ENCODE results near the gene SMARCA4. TPM values are rescaled to one million over a fixed set of nuclear protein-coding genes. Genes with fewer than 3 reads are reported as not detected.
A peak's percentile ranks its signal among the peaks of the same experiment; 100 is the strongest.

The SMARCA4 gene
- polyA plus RNA-seq, 6 donors from 2014 or later, result 4.1 to 21.9 (median 7.2) TPM

GRCh38 chr19:11025997-11026396 lies 65.2 kb downstream of the SMARCA4 start:
- no peak overlapping the region for H3K4me3 Mint-ChIP-seq
- DNase-seq (no peak), ATAC-seq (ENCODE audit: low read depth in 2 of 2) (no peak)
- no peaks in the 10 kb centered on the region for H3K27me3 Mint-ChIP-seq
- no peaks in the 10 kb centered on the region for H3K4me1 Mint-ChIP-seq
- no peaks in the 10 kb centered on the region for H3K9me3 Mint-ChIP-seq
- peaks cover 13 to 20% of the 10 kb centered on the region in 2 donors for H3K36me3 Mint-ChIP-seq
- H3K27ac Mint-ChIP-seq, result no peak overlapping the region

- Mint-ChIP-seq H3K9me3 (no peaks in the 10 kb centered on the region), H3K36me3 (peaks cover 21 to 28% of the 10 kb centered on the region in 2 donors), H3K27ac (no peak overlapping the region), H3K27me3 (no peaks in the 10 kb centered on the region), H3K4me1 (no peaks in the 10 kb centered on the region), H3K4me3 (no peak overlapping the region)
- ATAC-seq (ENCODE audit: low read depth in 2 of 2), result no peak
- no peak for DNase-seq
Observed at GRCh38 chr19:11027381-11027780, 66.6 kb downstream of the SMARCA4 start.

- no peak for ATAC-seq (ENCODE audit: low read depth in 2 of 2)
- no peaks in the 10 kb centered on the region for H3K9me3 Mint-ChIP-seq
- H3K36me3 Mint-ChIP-seq, result peaks cover 18 to 28% of the 10 kb centered on the region in 2 donors
- no peaks in the 10 kb centered on the region for H3K4me1 Mint-ChIP-seq
- H3K27ac Mint-ChIP-seq, result no peak overlapping the region
- H3K4me3 Mint-ChIP-seq, result no peak overlapping the region
- no peaks in the 10 kb centered on the region for H3K27me3 Mint-ChIP-seq
- DNase-seq, result no peak
Observed at GRCh38 chr19:11028146-11028545, 67.3 kb downstream of the SMARCA4 start.

DNA sequence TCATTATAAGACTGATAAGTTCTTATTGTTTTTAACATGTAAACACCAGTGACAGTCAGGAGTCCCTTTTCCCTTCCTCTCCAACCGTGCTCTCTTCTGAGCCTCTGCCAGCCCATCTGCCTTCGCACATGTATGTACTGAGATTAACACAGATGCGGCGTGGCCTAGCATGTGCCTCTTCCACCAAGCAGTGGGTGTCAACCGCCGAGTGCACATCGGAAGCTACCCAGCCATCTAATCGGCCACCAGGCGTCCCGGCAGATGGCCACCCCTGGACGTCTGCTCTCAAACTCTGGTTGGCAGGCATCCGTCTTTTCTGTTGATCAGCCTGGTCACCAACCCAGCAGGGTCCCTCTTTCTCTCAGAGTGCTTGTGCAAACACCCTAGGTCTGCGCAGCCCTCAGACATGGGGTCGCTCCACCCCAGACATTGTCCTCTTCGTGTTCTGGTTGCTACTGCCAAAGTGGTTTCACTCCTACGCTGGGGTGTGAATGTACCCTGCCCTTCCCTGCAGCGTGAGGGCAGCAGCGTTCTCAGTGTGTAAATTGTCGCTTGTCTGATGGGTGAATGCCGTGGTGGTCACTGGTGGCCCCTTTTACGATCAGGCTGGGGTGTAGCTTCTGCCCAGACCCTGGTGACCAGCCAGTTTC lies 70.7 kb downstream of the SMARCA4 start:
- H3K27ac Mint-ChIP-seq, result peak overlapping the region in 2 of 6 donors; percentile 33 to 74
- DNase-seq, result no peak
- H3K36me3 Mint-ChIP-seq, result peaks cover 31 to 37% of the 10 kb centered on the region in 2 donors
- peaks cover 14 to 19% (median 17%) of the 10 kb centered on the region in 3 donors for H3K4me1 Mint-ChIP-seq
- peaks cover 0 to 4% (median 0%) of the 10 kb centered on the region in 3 donors for H3K27me3 Mint-ChIP-seq
- no peak for ATAC-seq (ENCODE audit: low read depth in 2 of 2)
- H3K9me3 Mint-ChIP-seq, result no peaks in the 10 kb centered on the region
- no peak overlapping the region for H3K4me3 Mint-ChIP-seq

GRCh38 chr19:11033251-11033650 lies 72.4 kb downstream of the SMARCA4 start:
- Mint-ChIP-seq H3K4me3 (no peak overlapping the region), H3K9me3 (no peaks in the 10 kb centered on the region), H3K4me1 (peaks cover 16 to 30% (median 23%) of the 10 kb centered on the region in 3 donors), H3K36me3 (peaks cover 39 to 51% of the 10 kb centered on the region in 2 donors), H3K27ac (peak overlapping the region in 1 of 6 donors; percentile 60), H3K27me3 (peaks cover 3 to 9% (median 6%) of the 10 kb centered on the region in 3 donors)
- DNase-seq (no peak), ATAC-seq (ENCODE audit: low read depth in 2 of 2) (no peak)

DNA sequence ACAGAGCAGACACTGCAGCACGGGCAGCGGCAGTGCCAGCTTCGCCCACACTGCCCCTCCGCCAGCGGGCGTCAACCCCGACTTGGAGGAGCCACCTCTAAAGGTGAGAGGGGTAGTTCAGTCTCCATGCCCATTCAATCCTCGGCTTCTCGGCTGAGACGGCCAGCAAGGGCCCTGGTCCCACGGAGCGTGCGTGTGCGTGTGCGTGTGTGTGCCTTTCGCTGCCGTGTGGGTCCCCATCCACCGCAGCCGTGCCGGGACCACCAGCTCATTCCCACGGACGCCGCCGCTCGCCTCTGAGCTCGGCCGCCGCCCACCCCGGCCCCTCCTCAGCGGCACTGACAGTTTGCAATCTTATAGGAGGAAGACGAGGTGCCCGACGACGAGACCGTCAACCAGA lies 72.9 kb downstream of the SMARCA4 start:
- H3K27ac Mint-ChIP-seq, result peak overlapping the region in 1 of 6 donors; percentile 60
- peaks cover 7 to 14% (median 11%) of the 10 kb centered on the region in 3 donors for H3K27me3 Mint-ChIP-seq
- H3K9me3 Mint-ChIP-seq, result no peaks in the 10 kb centered on the region
- no peak overlapping the region for H3K4me3 Mint-ChIP-seq
- no peak for DNase-seq
- peaks cover 44 to 56% of the 10 kb centered on the region in 2 donors for H3K36me3 Mint-ChIP-seq
- no peak for ATAC-seq (ENCODE audit: low read depth in 2 of 2)
- peaks cover 19 to 34% (median 23%) of the 10 kb centered on the region in 3 donors for H3K4me1 Mint-ChIP-seq

- Mint-ChIP-seq H3K36me3 (peaks cover 49 to 58% of the 10 kb centered on the region in 2 donors), H3K9me3 (no peaks in the 10 kb centered on the region), H3K27me3 (peaks cover 7 to 15% (median 11%) of the 10 kb centered on the region in 3 donors), H3K4me1 (peaks cover 19 to 34% (median 23%) of the 10 kb centered on the region in 3 donors), H3K4me3 (no peak overlapping the region), H3K27ac (no peak overlapping the region)
- DNase-seq, result no peak
- ATAC-seq (ENCODE audit: low read depth in 2 of 2), result no peak
Observed at GRCh38 chr19:11034449-11035213, 73.8 kb downstream of the SMARCA4 start.

DNA sequence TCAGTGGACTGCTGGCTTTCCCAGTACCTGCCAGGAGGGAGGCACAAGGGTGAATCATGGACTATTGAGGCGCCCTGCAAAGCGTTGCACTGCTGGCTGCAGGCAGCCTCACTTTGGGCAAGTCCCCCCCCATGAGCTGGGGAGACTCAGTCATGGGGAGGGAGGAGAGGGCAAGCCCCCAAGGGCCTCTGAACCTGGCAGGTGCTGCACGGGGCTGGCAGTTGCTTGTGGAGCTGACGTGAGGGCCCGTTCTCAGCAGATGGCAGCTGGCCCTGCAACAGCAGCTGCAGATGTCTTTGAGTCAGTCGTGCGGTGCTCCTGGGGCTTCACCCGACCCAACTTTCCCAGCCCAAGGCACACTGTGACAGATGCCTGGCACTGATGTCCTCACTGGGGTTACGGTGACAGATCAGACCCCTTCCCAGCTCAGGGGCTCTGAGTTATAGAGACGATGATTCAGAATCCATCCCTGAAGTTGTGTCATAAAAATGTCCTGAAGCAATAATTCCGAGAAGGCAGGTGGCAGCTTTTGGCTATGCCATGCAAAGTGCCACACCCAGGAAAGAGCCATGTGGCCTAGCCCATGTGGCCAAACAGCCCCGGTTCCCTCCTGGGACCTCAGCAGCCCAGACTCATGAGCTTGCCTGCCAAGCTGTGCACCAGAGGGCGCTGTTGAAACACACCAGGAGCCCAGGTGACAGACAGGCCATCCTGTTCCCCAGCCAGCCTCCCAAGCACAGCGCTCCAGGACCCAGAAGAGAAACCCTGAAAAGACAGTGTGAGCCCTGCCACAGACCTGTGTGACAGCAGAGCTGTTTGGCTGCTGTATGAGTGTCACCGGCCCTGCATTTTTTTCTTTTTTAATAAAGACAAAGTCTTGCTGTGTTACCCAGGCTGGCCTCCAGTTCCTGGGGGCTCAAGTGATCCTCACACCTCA lies 74.9 kb downstream of the SMARCA4 start:
- ATAC-seq (ENCODE audit: low read depth in 2 of 2) (peak; percentile 84 to 85), DNase-seq (peak; percentile 85)
- H3K27me3 Mint-ChIP-seq, result peaks cover 7 to 15% (median 11%) of the 10 kb centered on the region in 3 donors
- H3K9me3 Mint-ChIP-seq, result no peaks in the 10 kb centered on the region
- H3K36me3 Mint-ChIP-seq, result peaks cover 49 to 51% of the 10 kb centered on the region in 2 donors
- H3K4me1 Mint-ChIP-seq, result peaks cover 19 to 34% (median 23%) of the 10 kb centered on the region in 3 donors
- peak overlapping the region in 5 of 8 donors; percentile 28 to 76 (median 40) for H3K4me3 Mint-ChIP-seq
- H3K27ac Mint-ChIP-seq, result peak overlapping the region; percentile 60 to 92 (median 80)

DNA sequence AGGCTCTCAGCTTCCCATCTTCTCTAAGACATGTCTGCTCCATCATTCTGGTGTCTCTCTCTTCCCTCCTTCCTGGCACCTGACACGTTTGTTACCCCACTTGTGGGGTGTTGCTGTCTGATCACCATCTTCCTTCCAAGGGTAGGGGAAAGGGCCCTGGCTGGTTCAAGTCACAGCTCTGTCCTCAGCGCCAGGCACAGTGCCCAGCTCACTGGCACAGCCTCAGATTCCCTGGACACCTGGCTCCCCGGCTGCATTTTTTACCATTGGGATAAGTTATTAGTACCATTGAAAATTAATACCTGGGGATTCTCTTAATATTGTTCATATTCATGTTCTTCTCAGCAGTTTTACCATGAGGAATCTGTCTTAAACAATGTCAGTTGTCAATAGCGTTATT lies 77.7 kb downstream of the SMARCA4 start:
- ATAC-seq (ENCODE audit: low read depth in 2 of 2) (no peak), DNase-seq (no peak)
- no peak overlapping the region for H3K4me3 Mint-ChIP-seq
- no peak overlapping the region for H3K27ac Mint-ChIP-seq
- peaks cover 25 to 30% (median 25%) of the 10 kb centered on the region in 3 donors for H3K27me3 Mint-ChIP-seq
- H3K9me3 Mint-ChIP-seq, result no peaks in the 10 kb centered on the region
- peaks cover 20 to 34% (median 23%) of the 10 kb centered on the region in 3 donors for H3K4me1 Mint-ChIP-seq
- H3K36me3 Mint-ChIP-seq, result peaks cover 53 to 63% of the 10 kb centered on the region in 2 donors

- Mint-ChIP-seq H3K9me3 (no peaks in the 10 kb centered on the region), H3K27ac (no peak overlapping the region), H3K36me3 (peaks cover 49 to 59% of the 10 kb centered on the region in 2 donors), H3K27me3 (peaks cover 27 to 44% (median 37%) of the 10 kb centered on the region in 3 donors), H3K4me3 (no peak overlapping the region), H3K4me1 (peaks cover 10 to 29% (median 24%) of the 10 kb centered on the region in 3 donors)
- no peak for DNase-seq
- ATAC-seq (ENCODE audit: low read depth in 2 of 2), result no peak
Observed at GRCh38 chr19:11041194-11041593, 80.4 kb downstream of the SMARCA4 start.

DNA sequence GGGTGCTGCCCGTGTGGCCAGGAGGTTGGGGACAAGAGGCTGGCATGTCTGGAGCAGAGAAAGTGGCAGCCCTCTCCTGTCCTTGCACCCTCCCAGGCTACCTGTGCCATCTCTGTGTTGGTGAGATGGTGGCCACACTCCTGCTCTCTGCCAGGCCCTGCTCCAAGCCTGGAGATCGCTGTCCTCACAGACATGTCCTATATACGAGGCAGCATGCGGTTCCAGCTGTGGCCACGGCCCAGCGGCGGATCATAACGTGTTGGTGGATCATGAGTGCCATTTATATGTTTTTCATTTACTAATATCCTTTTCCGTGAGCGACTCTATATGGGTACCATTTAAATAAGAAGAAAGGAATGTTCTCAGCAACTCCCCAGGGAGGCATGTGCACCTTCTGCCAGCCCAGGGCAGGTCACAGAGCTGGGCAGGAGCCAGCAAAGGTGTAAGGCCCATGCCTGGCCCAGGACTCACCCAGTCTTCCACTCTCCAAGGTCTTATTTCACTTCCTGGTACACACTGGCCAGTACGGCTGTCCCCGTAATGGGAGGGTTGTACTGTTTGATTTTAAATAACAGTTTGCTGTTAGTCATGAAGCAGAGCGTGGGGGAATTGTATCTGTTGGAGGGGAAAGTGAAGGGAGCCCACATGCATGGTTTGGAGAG lies 81.3 kb downstream of the SMARCA4 start:
- Mint-ChIP-seq H3K27me3 (peaks cover 25 to 44% (median 37%) of the 10 kb centered on the region in 3 donors), H3K4me3 (no peak overlapping the region), H3K4me1 (peaks cover 15 to 35% (median 25%) of the 10 kb centered on the region in 3 donors), H3K9me3 (no peaks in the 10 kb centered on the region), H3K27ac (peak overlapping the region in 1 of 6 donors; percentile 51), H3K36me3 (peaks cover 44 to 56% of the 10 kb centered on the region in 2 donors)
- no peak for ATAC-seq (ENCODE audit: low read depth in 2 of 2)
- no peak for DNase-seq

DNA sequence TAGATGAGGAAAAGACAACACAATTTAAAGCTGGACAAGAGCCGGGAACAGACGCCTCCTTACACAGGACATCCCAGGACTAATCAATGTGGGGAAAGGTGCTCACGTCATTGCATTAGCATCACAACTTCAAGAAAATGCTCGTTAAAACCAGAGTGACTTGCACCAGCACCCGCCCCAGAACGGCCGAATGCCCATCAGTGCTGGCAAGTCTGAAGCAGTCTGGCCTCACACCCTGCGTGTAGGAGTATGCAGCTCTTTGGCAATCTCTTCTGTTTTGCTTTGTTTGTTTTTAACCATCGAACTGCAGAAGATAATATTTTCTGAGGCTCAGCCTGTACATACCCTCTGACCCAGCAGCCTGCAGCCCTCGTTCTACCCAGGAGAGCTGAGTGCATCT lies 83.6 kb downstream of the SMARCA4 start:
- ATAC-seq (ENCODE audit: low read depth in 2 of 2) (no peak), DNase-seq (no peak)
- Mint-ChIP-seq H3K4me1 (peaks cover 29 to 48% (median 43%) of the 10 kb centered on the region in 3 donors), H3K27ac (peak overlapping the region in 2 of 6 donors; percentile 6 to 12), H3K4me3 (no peak overlapping the region), H3K27me3 (peaks cover 23 to 39% (median 30%) of the 10 kb centered on the region in 3 donors), H3K9me3 (no peaks in the 10 kb centered on the region), H3K36me3 (peaks cover 32 to 35% of the 10 kb centered on the region in 2 donors)
